K562 (cell line): ENCODE results near the gene HSD17B2. TPM values are rescaled to one million over a fixed set of nuclear protein-coding genes. Genes with fewer than 3 reads are reported as not detected.

ENCODE experiments used
- ATAC-seq: fragments of 200-7000 bp; cut with Tn5 transposase; 3 replicates; pipeline ENCODE4 v1.9.1; 2020; ENCODE audit warnings: moderate library complexity
- BruUV-seq: library from RNA; stranded (reverse); fragments of 400-500 nt; replicated peaks from 2 replicates; lab custom pipeline; 2021; lab: Mats Ljungman, UMichigan
- CTCF ChIA-PET: fragments of 300-600 bp; formaldehyde crosslinking; extraction: SDS; loops from one replicate; lab custom pipeline; 2021; ENCODE audit warnings: low intra/inter-chr PET ratio; lab: Yijun Ruan, JAX
- POLR2A ChIA-PET: fragments of 300-600, 350-650 bp; sonication (Branson Sonifier 250); formaldehyde crosslinking; extraction: SDS; loops from one replicate; lab custom pipeline; 2021; ENCODE audit warnings: antibody characterized with exemption, inconsistent platforms; lab: Yijun Ruan, JAX
- DNase-seq, 4 experiments: peaks; one replicate each; pipeline versions ENCODE4 v3.0.0 to v3.0.0-alpha.2; 2011 to 2018; ENCODE audit warnings: low spot score in 3 of 4, mixed read lengths in 3 of 4; ENCODE audit errors: extremely low read depth in 1 of 4
- FAIRE-seq: peaks from 2 replicates; lab custom pipeline; 2011; peaks lifted over from hg19 to GRCh38; lab: Jason Lieb, UNC
- H2AFZ ChIP-seq: 2 replicates; pipeline ENCODE4 v1.6.0; 2011; ENCODE audit warnings: low read depth, low read length, control low read depth, inconsistent platforms
- H3K27ac ChIP-seq: fragments of 200-600 bp; 3 replicates; pipeline ENCODE4 v1.8.0; 2011; ENCODE audit warnings: low read depth, mild to moderate bottlenecking, control low read depth, inconsistent platforms, low read length, moderate library complexity, mixed read lengths; ENCODE audit errors: extremely low read depth
- H3K27me3 ChIP-seq, 2 experiments: fragments of 300-600 bp in 1 of 2; 2 replicates in 1 of 2; 3 replicates in 1 of 2; pipeline versions ENCODE4 v1.6.0 to v1.8.0; 2011; ENCODE audit warnings: inconsistent platforms in 2 of 2, low read length in 2 of 2, mild to moderate bottlenecking in 1 of 2, mixed read lengths in 1 of 2, moderate library complexity in 1 of 2; ENCODE audit not compliant: control insufficient read depth in 2 of 2, insufficient read depth in 2 of 2
- H3K36me3 ChIP-seq: fragments of 300-600 bp; 3 replicates; pipeline ENCODE4 v1.8.0; 2011; ENCODE audit warnings: mild to moderate bottlenecking, low read length, inconsistent platforms; ENCODE audit not compliant: control insufficient read depth, insufficient read depth
- H3K4me1 ChIP-seq, 2 experiments: fragments of 200-600 bp in 1 of 2; replicated peaks in 1 of 2; 2 replicates in 1 of 2; 3 replicates in 1 of 2; pipeline versions ENCODE4 v1.5.1 to v1.8.0; 2011; ENCODE audit warnings: inconsistent platforms in 2 of 2, low read length in 2 of 2, mild to moderate bottlenecking in 1 of 2, mixed read lengths in 1 of 2, moderate library complexity in 1 of 2; ENCODE audit not compliant: control insufficient read depth in 2 of 2, insufficient read depth in 2 of 2
- H3K4me2 ChIP-seq: 2 replicates; pipeline ENCODE4 v1.6.1; 2011; ENCODE audit warnings: low read length, control low read depth, inconsistent platforms, mixed read lengths; ENCODE audit not compliant: insufficient read depth
- H3K4me3 ChIP-seq: fragments of 200-600 bp; sonication (generic), shearing (Covaris generic); 2 replicates; pipeline ENCODE4 v1.5.1; 2016; ENCODE audit warnings: control low read depth, inconsistent platforms
- H3K79me2 ChIP-seq: fragments of 200-600 bp; 3 replicates; pipeline ENCODE4 v1.8.0; 2011; ENCODE audit warnings: low read length, inconsistent platforms; ENCODE audit not compliant: control insufficient read depth, insufficient read depth
- H3K9ac ChIP-seq, 2 experiments: 2 replicates each; pipeline versions ENCODE4 v1.6.0 to v1.6.1; 2011; ENCODE audit warnings: low read depth in 2 of 2, low read length in 2 of 2, control low read depth in 1 of 2, inconsistent platforms in 1 of 2, mild to moderate bottlenecking in 1 of 2, mixed read lengths in 1 of 2; ENCODE audit not compliant: insufficient read depth in 1 of 2
- H3K9me1 ChIP-seq: one replicate; pipeline ENCODE4 v1.6.0; 2011; ENCODE audit warnings: inconsistent platforms, mild to moderate bottlenecking, low read length, moderate library complexity; ENCODE audit not compliant: control insufficient read depth, insufficient read depth
- H3K9me3 ChIP-seq: replicated peaks from 2 replicates; pipeline ENCODE4 v1.5.1; 2011; ENCODE audit warnings: low read depth, low read length, inconsistent platforms; ENCODE audit not compliant: control insufficient read depth, insufficient read depth
- H4K20me1 ChIP-seq: replicated peaks from 2 replicates; pipeline ENCODE4 v1.6.1; 2011; ENCODE audit warnings: low read length, inconsistent platforms, mixed read lengths; ENCODE audit not compliant: control insufficient read depth, insufficient read depth
- CBX3 ChIP-seq, 2 experiments: IDR thresholded peaks; 1 replicate in 1 of 2; 2 replicates in 1 of 2; pipeline ENCODE4 v1.6.1; 2012; ENCODE audit warnings: inconsistent platforms in 2 of 2, low read length in 2 of 2, borderline replicate concordance in 1 of 2, control low read depth in 1 of 2
- SFPQ ChIP-seq: fragments of 200-400 bp; formaldehyde crosslinking; IDR thresholded peaks from 2 replicates; pipeline ENCODE4 v1.6.1; 2017; ENCODE audit warnings: mild to moderate bottlenecking, low read depth, low read length, moderate library complexity
- WGBS: fragments of 100-300 bp; shearing (Covaris generic); methylation state at CpG from one replicate; pipeline ENCODE4 v1.1.6; 2016; ENCODE audit warnings: low coverage, mixed read lengths; ENCODE audit not compliant: insufficient coverage; ENCODE audit errors: missing lambda C conversion rate; 5-methylcytosine and 5-hydroxymethylcytosine counted together
- in situ Hi-C: fragments of 300-500 bp; cut with MboI; formaldehyde crosslinking; loops from 4 replicates; pipeline ENCODE4 v1.15.0; 2018; ENCODE audit warnings: inconsistent platforms, mixed read lengths
- intact Hi-C: fragments of 100-400 bp; cut with micrococcal nuclease; formaldehyde crosslinking; loops from 2 replicates; pipeline ENCODE4 v1.14.2; 2022
- polyA plus RNA-seq, 8 experiments: library from polyadenylated mRNA; depleted of rRNA in 4 of 8; stranded (reverse) in 5 of 8; unstranded in 3 of 8; fragments of >200 nt; fragmentation: Nextera tagmentation in 2 of 8; fragmentation: Illumina TruSeq in 1 of 8; extraction: Ambion mirVana in 2 of 8; extraction: Trizol in 1 of 8; gene quantifications; 2 replicates each; pipeline versions ENCODE4 v1.2.1 to v1.2.3, GENCODE V29; 2011 to 2014; ENCODE audit warnings: inconsistent platforms in 1 of 8, missing spikeins in 1 of 8
- total RNA-seq, 7 experiments: library from RNA; depleted of rRNA in 6 of 7; stranded (reverse); fragments of >200 nt in 6 of 7; fragmentation: Illumina TruSeq in 2 of 7; extraction: Trizol in 2 of 7; gene quantifications; 2 replicates each; pipeline versions ENCODE4 v1.2.1 to v1.2.3, GENCODE V29; 2011 to 2021; ENCODE audit warnings: low replicate concordance in 1 of 7
- TF ChIP-seq, protein P1 (sequence below), 3 experiments: fragments of 200-800 bp in 1 of 3; fragments of 250-450 bp in 1 of 3; fragments of 450-650 bp in 1 of 3; sonication (Bioruptor Pico) in 1 of 3; sonication (Bioruptor generic) in 1 of 3; formaldehyde crosslinking in 1 of 3; IDR thresholded peaks; 2 replicates each; pipeline versions ENCODE4 v1.6.1 to v1.8.0; 2016 to 2022; ENCODE audit warnings: mild to moderate bottlenecking in 2 of 3, missing genetic modification characterization in 2 of 3, missing compliant biosample characterization in 1 of 3, moderate library complexity in 1 of 3

Gene HSD17B2
- total and polyA plus RNA-seq, 9 of the 15 experiments (the other 6 are each of a cell fraction or from before 2014, with no cell fraction given) = not detected

DNA sequence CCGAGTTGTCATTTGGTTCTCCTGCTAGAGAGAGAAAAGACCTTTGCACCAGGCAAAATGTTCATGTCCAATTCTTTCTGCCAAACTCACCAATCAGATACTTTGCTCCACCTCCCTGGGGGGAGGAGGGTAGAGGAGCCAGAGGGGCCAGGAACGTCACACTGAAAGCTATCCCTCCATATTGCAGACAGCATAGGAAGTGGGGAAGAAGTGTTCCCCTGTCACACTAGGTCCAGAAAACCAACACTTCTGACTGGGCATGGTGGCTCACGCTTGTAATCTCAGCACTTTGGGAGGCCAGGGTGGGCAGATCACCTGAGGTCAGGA lies 9.5 kb downstream of the HSD17B2 start:
- no peaks in the 10 kb centered on the region for H3K9me3 ChIP-seq
- H3K9me1 ChIP-seq = no peaks in the 10 kb centered on the region
- no peak for FAIRE-seq
- peaks cover 0 to 13% of the 10 kb centered on the region in 2 experiments; a peak in 1 of 5 replicates for H3K27me3 ChIP-seq
- H3K36me3 ChIP-seq = no peaks in the 10 kb centered on the region
- WGBS = 0% methylated on average over 2 of the region's 3 CpGs
- no peak overlapping the region for H2AFZ ChIP-seq
- in situ Hi-C loops = no loop called here
- no peaks in the 10 kb centered on the region for H3K79me2 ChIP-seq
- no peak overlapping the region for H3K4me2 ChIP-seq
- H3K9ac ChIP-seq = no peak overlapping the region
- no peak for DNase-seq
- peak; percentile 25; the same call in 1 of the 3 replicates for ATAC-seq
- H4K20me1 ChIP-seq = no peaks in the 10 kb centered on the region
- no peak for TF ChIP-seq CBX3 (IDR thresholded peaks at IDR 0.05; ENCODE audit: borderline replicate concordance in 1 of 2, low read length in 2 of 2)
- no peak for TF ChIP-seq SFPQ
- TF ChIP-seq, protein P1, sequence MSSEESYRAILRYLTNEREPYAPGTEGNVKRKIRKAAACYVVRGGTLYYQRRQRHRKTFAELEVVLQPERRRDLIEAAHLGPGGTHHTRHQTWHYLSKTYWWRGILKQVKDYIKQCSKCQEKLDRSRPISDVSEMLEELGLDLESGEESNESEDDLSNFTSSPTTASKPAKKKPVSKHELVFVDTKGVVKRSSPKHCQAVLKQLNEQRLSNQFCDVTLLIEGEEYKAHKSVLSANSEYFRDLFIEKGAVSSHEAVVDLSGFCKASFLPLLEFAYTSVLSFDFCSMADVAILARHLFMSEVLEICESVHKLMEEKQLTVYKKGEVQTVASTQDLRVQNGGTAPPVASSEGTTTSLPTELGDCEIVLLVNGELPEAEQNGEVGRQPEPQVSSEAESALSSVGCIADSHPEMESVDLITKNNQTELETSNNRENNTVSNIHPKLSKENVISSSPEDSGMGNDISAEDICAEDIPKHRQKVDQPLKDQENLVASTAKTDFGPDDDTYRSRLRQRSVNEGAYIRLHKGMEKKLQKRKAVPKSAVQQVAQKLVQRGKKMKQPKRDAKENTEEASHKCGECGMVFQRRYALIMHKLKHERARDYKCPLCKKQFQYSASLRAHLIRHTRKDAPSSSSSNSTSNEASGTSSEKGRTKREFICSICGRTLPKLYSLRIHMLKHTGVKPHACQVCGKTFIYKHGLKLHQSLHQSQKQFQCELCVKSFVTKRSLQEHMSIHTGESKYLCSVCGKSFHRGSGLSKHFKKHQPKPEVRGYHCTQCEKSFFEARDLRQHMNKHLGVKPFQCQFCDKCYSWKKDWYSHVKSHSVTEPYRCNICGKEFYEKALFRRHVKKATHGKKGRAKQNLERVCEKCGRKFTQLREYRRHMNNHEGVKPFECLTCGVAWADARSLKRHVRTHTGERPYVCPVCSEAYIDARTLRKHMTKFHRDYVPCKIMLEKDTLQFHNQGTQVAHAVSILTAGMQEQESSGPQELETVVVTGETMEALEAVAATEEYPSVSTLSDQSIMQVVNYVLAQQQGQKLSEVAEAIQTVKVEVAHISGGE (CRISPR knock-in tag; IDR thresholded peaks at IDR 0.05) = 0 out of 6 replicates have a peak, but pooled peaks of 1 of the 3 experiments have one; percentile 26
- TF ChIP-seq, all 486 proteins: peak for 1
- intact Hi-C loops = no loop called here
- CTCF ChIA-PET = no interaction called here
- no TSS peak for BruUV-seq
- H3K4me1 ChIP-seq = no peaks in the 10 kb centered on the region
- POLR2A ChIA-PET = interaction anchor here (1.3 kb wide), 1 partner anchor 16 kb away, joined by 3 read pairs; no protein-coding TSS in a partner anchor
- no peak overlapping the region for H3K27ac ChIP-seq
- no peak overlapping the region for H3K4me3 ChIP-seq
